ENCODE data around the gene KBTBD4. TPM values are rescaled to one million over a fixed set of nuclear protein-coding genes. Genes with fewer than 3 reads are reported as not detected.

The KBTBD4 gene
- total and polyA plus RNA-seq, 2 donors (not counting 1 experiment from before 2014, with no cell fraction given), result 8.6 to 20.3 TPM

GRCh38 chr11:47570651-47571356, 8.0 kb downstream of the KBTBD4 start:
- Mint-ChIP-seq H3K4me1 (peaks cover 13% of the 10 kb centered on the region), H3K27ac (no peak overlapping the region), H3K4me3 (no peak overlapping the region), H3K9me3 (ENCODE audit: insufficient read depth) (no peaks in the 10 kb centered on the region), H3K27me3 (no peaks in the 10 kb centered on the region)
- Histone ChIP-seq H3K9ac (ENCODE audit: low read length) (no peak overlapping the region), H3K4me2 (replicated peaks; ENCODE audit: low read depth, low read length, poor library complexity, severe bottlenecking) (no peak overlapping the region), H3K79me2 (ENCODE audit: control insufficient read depth, insufficient read depth, low read length) (peaks cover 55% of the 10 kb centered on the region), H3K27ac (ENCODE audit: low read length in 2 of 2) (no peak overlapping the region), H3K4me1 (ENCODE audit: control insufficient read depth in 2 of 2, insufficient read depth in 2 of 2, low read length in 2 of 2) (peaks cover 5 to 8% of the 10 kb centered on the region in 2 donors), H3K4me3 (ENCODE audit: control extremely low read depth in 1 of 5, extremely low read depth in 1 of 5, insufficient read depth in 1 of 5, low read depth in 2 of 5, low read length in 4 of 5) (no peak overlapping the region), H3K36me3 (replicated peaks in 1 of 2; ENCODE audit: control extremely low read depth in 1 of 2, control insufficient read depth in 1 of 2, extremely low read depth in 1 of 2, insufficient read depth in 2 of 2, low read length in 1 of 2) (peaks cover 0 to 54% of the 10 kb centered on the region in 2 experiments), H3K9me3 (ENCODE audit: control extremely low read depth in 1 of 3, control insufficient read depth in 2 of 3, insufficient read depth in 1 of 3, low read length in 2 of 3) (no peaks in the 10 kb centered on the region), H2AFZ (ENCODE audit: insufficient read depth, low read depth, low read length, poor library complexity, severe bottlenecking) (no peak overlapping the region), H4K20me1 (ENCODE audit: control insufficient read depth, insufficient read depth, low read length, poor library complexity, severe bottlenecking) (no peaks in the 10 kb centered on the region), H3K27me3 (replicated peaks in 1 of 4; ENCODE audit: control extremely low read depth in 1 of 4, control insufficient read depth in 3 of 4, insufficient read depth in 4 of 4, low read length in 3 of 4) (no peaks in the 10 kb centered on the region)
- ATAC-seq (ENCODE audit: low read depth) (no peak), DNase-seq (no peak)
- TF ChIP-seq, protein P1, sequence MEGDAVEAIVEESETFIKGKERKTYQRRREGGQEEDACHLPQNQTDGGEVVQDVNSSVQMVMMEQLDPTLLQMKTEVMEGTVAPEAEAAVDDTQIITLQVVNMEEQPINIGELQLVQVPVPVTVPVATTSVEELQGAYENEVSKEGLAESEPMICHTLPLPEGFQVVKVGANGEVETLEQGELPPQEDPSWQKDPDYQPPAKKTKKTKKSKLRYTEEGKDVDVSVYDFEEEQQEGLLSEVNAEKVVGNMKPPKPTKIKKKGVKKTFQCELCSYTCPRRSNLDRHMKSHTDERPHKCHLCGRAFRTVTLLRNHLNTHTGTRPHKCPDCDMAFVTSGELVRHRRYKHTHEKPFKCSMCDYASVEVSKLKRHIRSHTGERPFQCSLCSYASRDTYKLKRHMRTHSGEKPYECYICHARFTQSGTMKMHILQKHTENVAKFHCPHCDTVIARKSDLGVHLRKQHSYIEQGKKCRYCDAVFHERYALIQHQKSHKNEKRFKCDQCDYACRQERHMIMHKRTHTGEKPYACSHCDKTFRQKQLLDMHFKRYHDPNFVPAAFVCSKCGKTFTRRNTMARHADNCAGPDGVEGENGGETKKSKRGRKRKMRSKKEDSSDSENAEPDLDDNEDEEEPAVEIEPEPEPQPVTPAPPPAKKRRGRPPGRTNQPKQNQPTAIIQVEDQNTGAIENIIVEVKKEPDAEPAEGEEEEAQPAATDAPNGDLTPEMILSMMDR (IDR thresholded peaks at IDR 0.05), result no peak
- TF ChIP-seq EZH2 (IDR thresholded peaks at IDR 0.05; ENCODE audit: borderline replicate concordance, insufficient read depth, low read depth, low read length, poor library complexity, severe bottlenecking), result no peak
- POLR2A ChIA-PET, result interaction anchor here (0.6 to 1.3 kb wide), 2 partner anchors 8 to 289 kb away, joined by 3 to 4 read pairs; partner anchors contain the start of genes KBTBD4 and NDUFS3
- intact Hi-C loops (cut with micrococcal nuclease), result no loop called here
- CTCF ChIA-PET, result no interaction called here
- WGBS (ENCODE audit: insufficient coverage), result no CpG with 5 or more reads among the region's 3 CpGs

GRCh38 chr11:47569646-47570045, 9.1 kb downstream of the KBTBD4 start:
- no peak overlapping the region for H3K4me3 Mint-ChIP-seq
- peaks cover 60% of the 10 kb centered on the region for H3K79me2 ChIP-seq (ENCODE audit: control insufficient read depth, insufficient read depth, low read length)
- intact Hi-C loops (cut with micrococcal nuclease), result no loop called here
- WGBS (ENCODE audit: insufficient coverage), result 98% methylated on average over 6 of the region's 7 CpGs
- ChIA-PET CTCF (no interaction called here), POLR2A (interaction anchor here (0.6 to 1.3 kb wide), 2 partner anchors 9 to 56 kb away, joined by 3 to 6 read pairs; partner anchors contain the start of genes KBTBD4 and NDUFS3)
- H3K4me1 ChIP-seq (ENCODE audit: control insufficient read depth in 2 of 2, insufficient read depth in 2 of 2, low read length in 2 of 2), result peaks cover 8 to 14% of the 10 kb centered on the region in 2 donors
- no peaks in the 10 kb centered on the region for H4K20me1 ChIP-seq (ENCODE audit: control insufficient read depth, insufficient read depth, low read length, poor library complexity, severe bottlenecking)
- no peak overlapping the region for H3K4me3 ChIP-seq (ENCODE audit: control extremely low read depth in 1 of 5, extremely low read depth in 1 of 5, insufficient read depth in 1 of 5, low read depth in 2 of 5, low read length in 4 of 5)
- no peaks in the 10 kb centered on the region for H3K27me3 Mint-ChIP-seq
- no peaks in the 10 kb centered on the region for H3K27me3 ChIP-seq (replicated peaks in 1 of 4; ENCODE audit: control extremely low read depth in 1 of 4, control insufficient read depth in 3 of 4, insufficient read depth in 4 of 4, low read length in 3 of 4)
- peaks cover 18% of the 10 kb centered on the region for H3K4me1 Mint-ChIP-seq
- no peak overlapping the region for H2AFZ ChIP-seq (ENCODE audit: insufficient read depth, low read depth, low read length, poor library complexity, severe bottlenecking)
- H3K27ac Mint-ChIP-seq, result no peak overlapping the region
- no peak overlapping the region for H3K27ac ChIP-seq (ENCODE audit: low read length in 2 of 2)
- no peak for TF ChIP-seq EZH2 (IDR thresholded peaks at IDR 0.05; ENCODE audit: borderline replicate concordance, insufficient read depth, low read depth, low read length, poor library complexity, severe bottlenecking)
- TF ChIP-seq, protein P1 (IDR thresholded peaks at IDR 0.05), result no peak
- DNase-seq, result no peak
- H3K9me3 Mint-ChIP-seq (ENCODE audit: insufficient read depth), result no peaks in the 10 kb centered on the region
- no peak for ATAC-seq (ENCODE audit: low read depth)
- peaks cover 0 to 47% of the 10 kb centered on the region in 2 experiments for H3K36me3 ChIP-seq (replicated peaks in 1 of 2; ENCODE audit: control extremely low read depth in 1 of 2, control insufficient read depth in 1 of 2, extremely low read depth in 1 of 2, insufficient read depth in 2 of 2, low read length in 1 of 2)
- H3K9ac ChIP-seq (ENCODE audit: low read length), result no peak overlapping the region
- no peak overlapping the region for H3K4me2 ChIP-seq (replicated peaks; ENCODE audit: low read depth, low read length, poor library complexity, severe bottlenecking)
- H3K9me3 ChIP-seq (ENCODE audit: control extremely low read depth in 1 of 3, control insufficient read depth in 2 of 3, insufficient read depth in 1 of 3, low read length in 2 of 3), result no peaks in the 10 kb centered on the region

All from B cell (primary cell).